Muscle layer of colon (tissue), 2 donors: ENCODE results near the gene UBA52.
A peak's percentile ranks its signal among the peaks of the same experiment; 100 is the strongest.

ENCODE experiments used
- H3K27ac ChIP-seq: one replicate; pipeline ENCODE4 v1.7.0; 2013; ENCODE audit warnings: low read depth, mild to moderate bottlenecking, low read length, moderate library complexity
- H3K27me3 ChIP-seq, 2 donors: one replicate each; pipeline ENCODE4 v1.7.0; 2013; ENCODE audit warnings: low read length in 2 of 2, mild to moderate bottlenecking in 2 of 2; ENCODE audit not compliant: insufficient read depth in 2 of 2, control insufficient read depth in 1 of 2
- H3K36me3 ChIP-seq: one replicate; pipeline ENCODE4 v1.7.0; 2013; ENCODE audit warnings: mild to moderate bottlenecking, low read length; ENCODE audit not compliant: insufficient read depth
- H3K4me1 ChIP-seq: one replicate; pipeline ENCODE4 v1.7.0; 2013; ENCODE audit warnings: mild to moderate bottlenecking, low read length; ENCODE audit not compliant: insufficient read depth
- H3K4me3 ChIP-seq, 2 donors: one replicate each; pipeline ENCODE4 v1.7.0; 2013; ENCODE audit warnings: low read length in 2 of 2, low read depth in 1 of 2, mild to moderate bottlenecking in 1 of 2, moderate library complexity in 1 of 2
- H3K9ac ChIP-seq: one replicate; pipeline ENCODE4 v1.7.0; 2013; ENCODE audit warnings: low read length
- H3K9me3 ChIP-seq: one replicate; pipeline ENCODE4 v1.7.0; 2013; ENCODE audit warnings: mild to moderate bottlenecking, low read length
- donor health status: abdominal sarcoma.
- donor health status: Adenocarcinoma of cecum.

UBA52 gene

DNA sequence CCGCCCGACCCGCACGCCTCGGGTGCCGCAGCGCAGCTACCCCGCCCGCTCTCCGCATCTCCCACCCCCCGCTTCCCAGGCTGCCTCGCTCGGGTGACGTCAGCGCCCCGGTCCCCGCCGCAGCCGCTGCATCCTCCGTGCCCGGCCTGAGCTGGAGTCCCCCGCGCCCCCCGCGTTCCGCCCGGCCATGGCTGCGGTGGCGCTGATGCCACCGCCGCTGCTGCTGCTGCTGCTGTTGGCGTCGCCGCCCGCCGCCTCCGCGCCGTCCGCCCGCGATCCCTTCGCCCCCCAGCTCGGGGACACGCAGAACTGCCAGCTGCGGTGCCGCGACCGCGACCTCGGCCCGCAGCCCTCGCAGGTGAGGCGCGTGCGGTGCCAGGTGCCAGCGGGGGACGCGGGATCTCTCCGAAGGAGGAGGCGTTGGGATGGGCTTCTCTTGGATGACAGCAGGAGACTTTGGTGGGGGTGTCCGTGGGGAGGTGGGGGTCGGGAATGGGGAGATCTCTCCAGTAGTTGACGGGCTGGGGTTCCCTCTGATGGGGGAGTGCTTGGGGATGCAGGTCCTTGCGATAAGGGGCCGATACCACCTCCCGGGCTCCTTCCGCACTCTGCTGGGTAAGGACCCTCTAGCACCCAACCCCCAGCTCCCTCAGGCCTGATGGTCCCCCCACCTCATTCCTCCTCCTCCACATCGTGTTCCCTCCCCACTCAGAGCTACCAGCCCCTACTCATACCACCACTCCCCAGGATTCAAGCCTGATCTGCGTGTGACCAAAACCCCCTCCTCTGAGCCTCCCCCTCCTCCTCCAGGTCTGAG, 41.3 kb downstream of the UBA52 start, which contains the start of gene TMEM59L:
Gene TMEM59L, plus strand, starts transcription at position 99 of the 817 bp plus-strand sequence. Its CDS starts 89 bp downstream, at position 188.
- H3K9ac ChIP-seq: no peak within 1 kb of the TSS
- H3K4me1 ChIP-seq: peaks cover 16% of the 10 kb centered on the region
- no peaks in the 10 kb centered on the region for H3K36me3 ChIP-seq
- peaks cover 58 to 85% of the 10 kb centered on the region in 2 donors for H3K27me3 ChIP-seq
- H3K9me3 ChIP-seq: no peaks in the 10 kb centered on the region
- H3K27ac ChIP-seq: no peak within 1 kb of the TSS
- peak within 1 kb of the TSS; percentile 45 to 47 for H3K4me3 ChIP-seq

DNA sequence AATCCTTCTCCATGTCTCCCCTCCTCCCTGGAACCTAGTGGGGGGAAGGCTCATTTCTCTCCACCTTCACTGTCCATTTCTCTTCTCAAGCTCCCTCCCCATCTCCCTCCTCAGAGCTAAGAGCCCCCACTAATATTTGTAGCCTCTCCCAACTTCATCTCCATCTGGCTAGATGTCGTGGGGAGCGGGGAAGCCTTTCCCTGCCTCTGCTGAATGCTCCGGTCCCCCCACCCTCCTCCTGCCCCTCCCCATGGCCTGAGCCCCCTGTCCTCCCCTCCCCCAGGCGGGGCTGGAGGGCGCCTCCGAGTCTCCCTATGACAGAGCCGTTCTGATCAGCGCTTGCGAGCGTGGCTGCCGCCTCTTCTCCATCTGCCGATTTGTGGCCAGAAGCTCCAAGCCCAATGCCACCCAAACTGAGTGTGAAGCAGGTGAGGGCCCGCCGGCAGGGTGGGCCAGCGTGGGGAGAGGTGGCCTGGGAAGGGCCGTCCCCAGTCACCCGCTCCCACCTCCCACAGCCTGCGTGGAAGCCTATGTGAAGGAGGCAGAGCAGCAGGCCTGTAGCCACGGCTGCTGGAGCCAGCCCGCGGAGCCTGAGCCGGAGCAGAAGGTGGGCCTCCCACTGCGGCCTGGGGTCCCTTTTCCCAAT, 42.1 kb downstream of the UBA52 start:
- peaks cover 16% of the 10 kb centered on the region for H3K4me1 ChIP-seq

DNA sequence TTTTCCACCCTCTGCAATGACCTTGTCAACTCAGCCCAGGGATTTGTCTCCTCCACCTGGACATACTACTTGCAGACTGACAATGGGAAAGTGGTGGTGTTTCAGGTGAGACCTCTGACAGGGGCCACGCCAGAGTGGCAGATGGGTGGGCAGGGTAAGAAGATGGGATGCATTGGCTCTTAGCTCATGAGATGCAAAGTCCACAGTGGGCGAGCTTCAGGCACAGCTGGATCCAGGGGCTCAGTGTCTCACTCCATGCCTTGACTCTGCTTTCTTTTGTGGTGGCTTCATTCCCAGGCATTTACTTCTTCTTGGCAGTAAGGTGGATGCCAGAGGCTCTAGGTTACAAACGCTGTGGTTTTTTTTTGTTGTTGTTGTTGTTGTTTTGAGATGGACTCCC, 44.4 kb downstream of the UBA52 start:
- no peak overlapping the region for H3K4me3 ChIP-seq
- peaks cover 16% of the 10 kb centered on the region for H3K4me1 ChIP-seq
- H3K36me3 ChIP-seq: no peaks in the 10 kb centered on the region
- H3K9me3 ChIP-seq: no peaks in the 10 kb centered on the region
- peaks cover 31 to 59% of the 10 kb centered on the region in 2 donors for H3K27me3 ChIP-seq
- H3K27ac ChIP-seq: no peak overlapping the region
- H3K9ac ChIP-seq: no peak overlapping the region

More for the DNA sequence above, 42.1 kb downstream of the UBA52 start:
- Histone ChIP-seq H3K9ac (no peak overlapping the region), H3K36me3 (no peaks in the 10 kb centered on the region), H3K4me3 (no peak overlapping the region), H3K9me3 (no peaks in the 10 kb centered on the region), H3K27me3 (peaks cover 51 to 78% of the 10 kb centered on the region in 2 donors), H3K27ac (no peak overlapping the region)

DNA sequence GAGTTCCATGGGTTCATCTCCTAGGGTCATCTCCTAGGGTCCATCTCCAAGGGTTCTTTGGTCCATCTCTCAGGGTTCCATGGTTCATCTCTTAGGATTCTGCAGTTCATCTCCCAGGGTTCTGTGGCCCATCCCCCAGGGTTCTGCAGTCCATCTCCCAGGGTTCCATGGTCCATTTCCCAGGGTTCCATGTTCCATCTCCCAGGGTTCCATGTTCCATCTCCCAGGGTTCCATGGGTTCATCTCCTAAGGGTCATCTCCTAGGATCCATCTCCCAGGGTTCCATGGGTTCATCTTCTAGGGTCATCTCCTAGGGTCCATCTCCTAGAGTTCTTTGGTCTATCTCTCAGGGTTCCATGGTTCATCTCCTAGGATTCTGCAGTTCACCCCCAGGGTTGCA, 45.9 kb downstream of the UBA52 start:
- Histone ChIP-seq H3K27me3 (peaks cover 18 to 44% of the 10 kb centered on the region in 2 donors), H3K36me3 (no peaks in the 10 kb centered on the region), H3K9me3 (no peaks in the 10 kb centered on the region), H3K27ac (no peak overlapping the region), H3K9ac (no peak overlapping the region), H3K4me3 (no peak overlapping the region), H3K4me1 (peaks cover 7% of the 10 kb centered on the region)

DNA sequence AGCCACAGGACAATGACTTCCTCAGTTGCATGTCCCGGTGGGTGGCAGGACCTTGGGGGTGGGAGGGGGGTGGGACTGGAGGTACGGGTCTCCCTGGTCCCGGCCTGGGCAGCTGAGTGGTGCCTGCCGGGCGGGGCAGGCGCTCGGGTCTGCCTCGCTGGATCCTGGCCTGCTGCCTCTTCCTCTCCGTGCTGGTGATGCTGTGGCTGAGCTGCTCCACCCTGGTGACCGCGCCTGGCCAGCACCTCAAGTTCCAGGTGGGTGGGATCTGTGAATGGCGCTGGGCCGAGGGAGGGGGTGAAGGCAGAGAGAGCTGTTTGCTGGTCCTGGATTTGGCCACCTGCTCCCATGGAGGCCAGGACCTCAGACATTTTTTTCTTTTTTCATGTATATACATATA, 46.6 kb downstream of the UBA52 start:
- no peak overlapping the region for H3K9ac ChIP-seq
- no peak overlapping the region for H3K4me3 ChIP-seq
- peaks cover under 1% of the 10 kb centered on the region for H3K4me1 ChIP-seq
- H3K27me3 ChIP-seq: peaks cover 14 to 37% of the 10 kb centered on the region in 2 donors
- H3K9me3 ChIP-seq: no peaks in the 10 kb centered on the region
- no peak overlapping the region for H3K27ac ChIP-seq
- no peaks in the 10 kb centered on the region for H3K36me3 ChIP-seq

DNA sequence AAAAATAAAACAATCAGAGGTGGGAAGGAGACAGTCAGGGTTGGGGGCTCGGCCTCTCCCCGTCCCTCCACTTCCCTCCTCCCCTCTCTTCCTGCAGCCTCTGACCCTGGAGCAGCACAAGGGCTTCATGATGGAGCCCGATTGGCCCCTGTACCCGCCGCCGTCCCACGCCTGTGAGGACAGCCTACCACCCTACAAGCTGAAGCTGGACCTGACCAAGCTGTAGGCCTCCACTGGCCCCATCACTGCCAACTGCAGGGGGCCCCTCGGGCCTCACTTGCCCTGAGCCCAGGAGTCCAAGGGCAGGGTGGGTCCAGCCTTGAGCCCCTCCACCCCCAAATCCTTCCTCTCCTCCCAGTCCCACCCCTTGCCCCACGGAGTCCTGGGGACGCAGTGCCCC, 48.7 kb downstream of the UBA52 start:
- Histone ChIP-seq H3K9me3 (no peaks in the 10 kb centered on the region), H3K27me3 (peaks cover 5 to 21% of the 10 kb centered on the region in 2 donors), H3K4me1 (no peaks in the 10 kb centered on the region), H3K36me3 (no peaks in the 10 kb centered on the region), H3K9ac (no peak overlapping the region), H3K27ac (no peak overlapping the region), H3K4me3 (no peak overlapping the region)

DNA sequence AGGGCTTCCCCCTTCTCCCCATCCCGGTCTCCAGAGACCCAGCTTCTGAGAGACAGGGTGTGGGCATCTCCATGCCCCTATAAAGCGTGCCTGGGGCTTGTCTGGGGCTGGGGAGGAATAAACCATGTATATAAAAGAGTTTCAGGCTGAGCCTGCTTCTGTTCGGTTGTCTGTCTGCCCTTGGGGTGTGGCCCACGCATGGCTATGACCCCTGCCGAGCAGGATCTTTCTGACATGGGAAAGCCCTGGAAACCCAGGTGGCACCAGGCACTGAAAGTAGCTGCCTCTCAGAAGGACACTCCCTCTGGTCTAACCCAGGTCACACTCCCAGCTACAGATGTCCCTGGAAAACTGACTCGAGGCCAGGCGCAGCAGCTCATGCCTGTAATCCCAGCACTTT, 49.2 kb downstream of the UBA52 start:
- Histone ChIP-seq H3K9ac (no peak overlapping the region), H3K9me3 (no peaks in the 10 kb centered on the region), H3K27me3 (peaks cover 3 to 21% of the 10 kb centered on the region in 2 donors), H3K4me3 (no peak overlapping the region), H3K4me1 (no peaks in the 10 kb centered on the region), H3K27ac (no peak overlapping the region), H3K36me3 (no peaks in the 10 kb centered on the region)

DNA sequence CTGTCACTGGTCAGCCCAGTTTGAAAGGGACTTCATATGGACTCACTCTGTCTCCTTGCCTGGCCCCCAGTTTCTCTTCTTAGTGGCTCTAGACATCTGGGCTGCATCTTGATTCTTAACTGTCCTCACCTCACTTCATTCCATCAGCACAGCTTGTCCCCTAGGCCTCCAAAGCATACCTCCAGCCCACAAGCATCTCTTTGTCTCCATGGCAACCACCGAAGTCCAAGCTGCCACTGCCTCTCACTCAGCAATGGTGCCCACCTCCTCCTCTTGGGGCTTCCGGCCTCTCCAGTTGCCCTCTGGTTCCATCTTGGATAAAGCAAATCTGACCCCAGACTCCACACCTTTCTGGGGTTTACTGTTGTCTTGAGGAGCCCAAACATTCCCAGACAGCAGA, 55.2 kb downstream of the UBA52 start:
- H3K36me3 ChIP-seq: no peaks in the 10 kb centered on the region
- H3K9me3 ChIP-seq: no peaks in the 10 kb centered on the region
- H3K27me3 ChIP-seq: no peaks in the 10 kb centered on the region
- no peak overlapping the region for H3K27ac ChIP-seq
- no peak overlapping the region for H3K4me3 ChIP-seq
- H3K4me1 ChIP-seq: no peaks in the 10 kb centered on the region
- no peak overlapping the region for H3K9ac ChIP-seq
